ENCODE results near the gene ACCS. TPM values are rescaled to one million over a fixed set of nuclear protein-coding genes. Genes with fewer than 3 reads are reported as not detected.

The ACCS gene
- total and polyA plus RNA-seq, 8 donors: 10.1 to 68.1 (median 16.2) TPM

GRCh38 chr11:44097821-44098220 lies 31.8 kb downstream of the ACCS start:
- H3K4me1 ChIP-seq: peaks cover 5 to 11% (median 7%) of the 10 kb centered on the region in 3 donors
- FAIRE-seq: no peak
- intact Hi-C loops (cut with DNase I): loop anchor here in 1 of 3 donors (10.0 kb wide), 1 partner anchor 437 kb away; no protein-coding TSS in a partner anchor
- no peak overlapping the region for H3K4me3 ChIP-seq
- TF ChIP-seq CTCF (IDR thresholded peaks at IDR 0.05): no peak
- DNase-seq: no peak
- 83 to 90% methylated on average over 2 of the region's 2 CpGs for WGBS, 2 donors
- no peaks in the 10 kb centered on the region for H3K9me3 ChIP-seq
- ATAC-seq: no peak
- no peak overlapping the region for H3K27ac ChIP-seq
- no peaks in the 10 kb centered on the region for H3K36me3 ChIP-seq
- no peaks in the 10 kb centered on the region for H3K27me3 ChIP-seq

- Histone ChIP-seq H3K4me1 (peaks cover 0 to 7% (median 6%) of the 10 kb centered on the region in 3 donors), H3K27me3 (no peaks in the 10 kb centered on the region), H3K4me3 (no peak overlapping the region), H3K27ac (no peak overlapping the region), H3K36me3 (no peaks in the 10 kb centered on the region), H3K9me3 (no peaks in the 10 kb centered on the region)
- DNase-seq (no peak), ATAC-seq (no peak), FAIRE-seq (no peak)
- intact Hi-C loops (cut with DNase I): loop anchor here in 1 of 3 donors (10.0 kb wide), 1 partner anchor 434 kb away; no protein-coding TSS in a partner anchor
- TF ChIP-seq CTCF (IDR thresholded peaks at IDR 0.05): no peak
- 72 to 88% methylated on average over 2 of the region's 2 CpGs for WGBS, 2 donors
Observed at GRCh38 chr11:44101098-44101497, 35.0 kb downstream of the ACCS start.

- H3K9me3 ChIP-seq: no peaks in the 10 kb centered on the region
- ATAC-seq (no peak), DNase-seq (no peak), FAIRE-seq (no peak)
- 91 to 94% methylated on average over 5 of the region's 5 CpGs for WGBS, 2 donors
- H3K36me3 ChIP-seq: no peaks in the 10 kb centered on the region
- no peaks in the 10 kb centered on the region for H3K27me3 ChIP-seq
- H3K4me3 ChIP-seq: no peak overlapping the region
- no peak overlapping the region for H3K27ac ChIP-seq
- intact Hi-C loops (cut with DNase I): loop anchor here in 1 of 3 donors (10.0 kb wide), 1 partner anchor 430 kb away; no protein-coding TSS in a partner anchor
- TF ChIP-seq CTCF (IDR thresholded peaks at IDR 0.05): no peak
- no peaks in the 10 kb centered on the region for H3K4me1 ChIP-seq
Observed at GRCh38 chr11:44104481-44105294, 38.6 kb downstream of the ACCS start.

GRCh38 chr11:44108260-44108659 lies 42.2 kb downstream of the ACCS start:
- no peaks in the 10 kb centered on the region for H3K9me3 ChIP-seq
- DNase-seq (no peak), FAIRE-seq (no peak), ATAC-seq (no peak)
- no peaks in the 10 kb centered on the region for H3K36me3 ChIP-seq
- intact Hi-C loops (cut with DNase I): loop anchor here in 1 of 3 donors (10.0 kb wide), 1 partner anchor 427 kb away; no protein-coding TSS in a partner anchor
- TF ChIP-seq CTCF (IDR thresholded peaks at IDR 0.05): no peak
- H3K4me3 ChIP-seq: no peak overlapping the region
- H3K27me3 ChIP-seq: no peaks in the 10 kb centered on the region
- no peak overlapping the region for H3K27ac ChIP-seq
- H3K4me1 ChIP-seq: no peaks in the 10 kb centered on the region
- WGBS, 2 donors: 79 to 89% methylated on average over 6 of the region's 6 CpGs

GRCh38 chr11:44110231-44110679 lies 44.2 kb downstream of the ACCS start:
- TF ChIP-seq CTCF (IDR thresholded peaks at IDR 0.05): peak; percentile 19 to 60 (median 37)
- Histone ChIP-seq H3K27ac (no peak overlapping the region), H3K9me3 (no peaks in the 10 kb centered on the region), H3K36me3 (peaks cover 0 to 13% (median 0%) of the 10 kb centered on the region in 3 donors), H3K4me3 (no peak overlapping the region), H3K4me1 (no peaks in the 10 kb centered on the region), H3K27me3 (no peaks in the 10 kb centered on the region)
- peak in 3 of 4 donors; percentile 83 to 91 (median 88) for ATAC-seq
- peak in 3 of 6 donors; percentile 9 to 43 (median 28) for DNase-seq
- FAIRE-seq: no peak
- intact Hi-C loops (cut with DNase I): no loop called here
- 8 to 10% methylated on average over 4 of the region's 4 CpGs for WGBS, 2 donors
